GM12878 (cell line): ENCODE results near the gene TRIM8. TPM values are rescaled to one million over a fixed set of nuclear protein-coding genes. Genes with fewer than 3 reads are reported as not detected.

Experiments used
- ATAC-seq: fragments of 200-7000 bp; cut with Tn5 transposase; 3 replicates; pipeline ENCODE4 v1.9.1; 2020; ENCODE audit warnings: mild to moderate bottlenecking, moderate library complexity
- BruUV-seq: library from RNA; stranded (reverse); fragments of 400-500 nt; replicated peaks from 2 replicates; lab custom pipeline; 2021; lab: Mats Ljungman, UMichigan
- CTCF ChIA-PET: fragments of 300-600 bp; sonication (Branson Sonifier 250); formaldehyde crosslinking; extraction: SDS; loops from one replicate; lab custom pipeline; 2021; ENCODE audit warnings: inconsistent platforms; lab: Yijun Ruan, JAX
- POLR2A ChIA-PET: fragments of 350-600 bp; formaldehyde crosslinking; extraction: SDS; loops from one replicate; lab custom pipeline; 2021; ENCODE audit warnings: inconsistent platforms; lab: Charles Lee
- RAD21 ChIA-PET: fragments of 300-600 bp; sonication (Branson Sonifier 250); formaldehyde crosslinking; loops from one replicate; lab custom pipeline; 2023; ENCODE audit warnings: antibody characterized with exemption; ENCODE audit not compliant: unreplicated experiment; lab: Charles Lee
- SMC1A ChIA-PET: fragments of 300-600 bp; sonication (Branson Sonifier 250); formaldehyde crosslinking; loops from one replicate; lab custom pipeline; 2023; ENCODE audit not compliant: unreplicated experiment, uncharacterized antibody; lab: Charles Lee
- DNase-seq: peaks from one replicate; pipeline ENCODE4 v3.0.0-alpha.2; 2011; ENCODE audit warnings: low read depth, low spot score
- FAIRE-seq: peaks from 3 replicates; lab custom pipeline; 2011; peaks lifted over from hg19 to GRCh38; lab: Jason Lieb, UNC
- H2AFZ ChIP-seq: 2 replicates; pipeline ENCODE4 v1.6.0; 2011; ENCODE audit warnings: low read depth, low read length, control low read depth; ENCODE audit not compliant: control insufficient read depth
- H3K27ac ChIP-seq: 2 replicates; pipeline ENCODE4 v1.5.1; 2011; ENCODE audit warnings: control low read depth; ENCODE audit not compliant: control insufficient read depth, insufficient read depth
- H3K27me3 ChIP-seq, 2 experiments: replicated peaks in 1 of 2; 2 replicates each; pipeline versions ENCODE4 v1.6.0 to v1.6.1; 2011; ENCODE audit warnings: low read length in 1 of 2; ENCODE audit not compliant: control insufficient read depth in 2 of 2, insufficient read depth in 2 of 2
- H3K36me3 ChIP-seq, 2 experiments: 2 replicates each; pipeline ENCODE4 v1.5.1; 2011; ENCODE audit warnings: low read length in 1 of 2; ENCODE audit not compliant: control insufficient read depth in 2 of 2, insufficient read depth in 2 of 2
- H3K4me1 ChIP-seq: 2 replicates; pipeline ENCODE4 v1.6.1; 2011; ENCODE audit warnings: mild to moderate bottlenecking, low read length, moderate library complexity, mixed read lengths; ENCODE audit not compliant: control insufficient read depth, insufficient read depth
- H3K4me2 ChIP-seq: 2 replicates; pipeline ENCODE4 v1.6.0; 2011; ENCODE audit warnings: control low read depth; ENCODE audit not compliant: control insufficient read depth, insufficient read depth
- H3K4me3 ChIP-seq: fragments of 200-600 bp; sonication (generic); 2 replicates; pipeline ENCODE4 v1.5.1; 2016
- H3K79me2 ChIP-seq: 2 replicates; pipeline ENCODE4 v1.6.0; 2011; ENCODE audit warnings: low read length; ENCODE audit not compliant: control insufficient read depth, insufficient read depth
- H3K9ac ChIP-seq: 2 replicates; pipeline ENCODE4 v1.8.0; 2011; ENCODE audit warnings: low read length, control low read depth, mixed read lengths; ENCODE audit not compliant: control insufficient read depth, insufficient read depth
- H3K9me3 ChIP-seq: replicated peaks from 3 replicates; pipeline ENCODE4 v1.5.1; 2011; ENCODE audit warnings: mild to moderate bottlenecking, low read length; ENCODE audit not compliant: control insufficient read depth, insufficient read depth
- H4K20me1 ChIP-seq: 2 replicates; pipeline ENCODE4 v1.6.0; 2011; ENCODE audit not compliant: control insufficient read depth, insufficient read depth
- EGR1 ChIP-seq, 2 experiments: IDR thresholded peaks; 1 replicate in 1 of 2; 2 replicates in 1 of 2; pipeline ENCODE4 v1.6.1; 2011 to 2012; ENCODE audit warnings: low read depth in 2 of 2, low read length in 2 of 2, borderline replicate concordance in 1 of 2, mild to moderate bottlenecking in 1 of 2, moderate library complexity in 1 of 2
- ESRRA ChIP-seq: IDR thresholded peaks from 2 replicates; pipeline ENCODE4 v1.6.1; 2012; ENCODE audit warnings: mild to moderate bottlenecking, low read length, improper control_type of control experiment
- MAX ChIP-seq: IDR thresholded peaks from 2 replicates; pipeline ENCODE4 v1.6.1; 2012; ENCODE audit warnings: low read depth, low read length, improper control_type of control experiment
- MEF2B ChIP-seq: fragments of 450-650 bp; IDR thresholded peaks from 2 replicates; pipeline ENCODE4 v1.6.1; 2018; ENCODE audit warnings: mild to moderate bottlenecking, moderate library complexity; ENCODE audit not compliant: partially characterized antibody, poor library complexity, severe bottlenecking
- MYC ChIP-seq: IDR thresholded peaks from 2 replicates; pipeline ENCODE4 v1.6.1; 2011; ENCODE audit warnings: mild to moderate bottlenecking, low read length, moderate library complexity, inconsistent platforms; ENCODE audit not compliant: insufficient read depth, insufficient replicate concordance, insufficient read length, severe bottlenecking
- NR2C1 ChIP-seq: fragments of 450-650 bp; IDR thresholded peaks from 2 replicates; pipeline ENCODE4 v1.6.1; 2017; ENCODE audit warnings: antibody characterized with exemption, mild to moderate bottlenecking, moderate library complexity
- RFX5 ChIP-seq: IDR thresholded peaks from 2 replicates; pipeline ENCODE4 v1.6.1; 2011; ENCODE audit warnings: low read depth, low read length, improper control_type of control experiment
- SRF ChIP-seq, 2 experiments: IDR thresholded peaks; 2 replicates each; pipeline ENCODE4 v1.6.1; 2011; ENCODE audit warnings: low read depth in 2 of 2, low read length in 2 of 2, mild to moderate bottlenecking in 1 of 2, moderate library complexity in 1 of 2
- ZSCAN29 ChIP-seq: fragments of 450-650 bp; IDR thresholded peaks from 2 replicates; pipeline ENCODE4 v1.6.1; 2017; ENCODE audit warnings: mild to moderate bottlenecking, moderate library complexity
- WGBS: methylation state at CpG from one replicate; pipeline ENCODE4 v1.1.6; 2016; ENCODE audit warnings: low lambda C conversion rate; ENCODE audit not compliant: insufficient replicate concordance, insufficient coverage; ENCODE audit errors: missing lambda C conversion rate; 5-methylcytosine and 5-hydroxymethylcytosine counted together
- in situ Hi-C: fragments of 300-500 bp; cut with MboI; formaldehyde crosslinking; loops from 9 replicates; pipeline ENCODE4 v1.14.3; 2018; ENCODE audit warnings: mixed read lengths
- intact Hi-C: fragments of 100-400 bp; cut with micrococcal nuclease; formaldehyde crosslinking; loops from one replicate; pipeline ENCODE4 v1.14.2; 2022; ENCODE audit not compliant: unreplicated experiment
- polyA plus RNA-seq, 11 experiments: library from polyadenylated mRNA; depleted of rRNA in 4 of 11; unstranded in 6 of 11; stranded (reverse) in 5 of 11; fragments of >200 nt; fragmentation: Nextera tagmentation in 4 of 11; fragmentation: Illumina TruSeq in 1 of 11; extraction: Ambion mirVana in 4 of 11; extraction: Trizol in 1 of 11; gene quantifications; 1 replicate in 1 of 11; 2 replicates in 10 of 11; pipeline versions ENCODE4 v1.2.1 to v1.2.3, GENCODE V29; 2011 to 2016; ENCODE audit warnings: inconsistent platforms in 2 of 11, missing spikeins in 2 of 11, low read depth in 1 of 11
- total RNA-seq, 4 experiments: library from RNA; depleted of rRNA in 3 of 4; stranded (reverse); fragments of >200 nt in 3 of 4; fragmentation: Illumina TruSeq in 1 of 4; extraction: Trizol in 1 of 4; gene quantifications; 2 replicates each; pipeline versions ENCODE4 v1.2.1 to v1.2.3, GENCODE V29; 2013 to 2021
- TF ChIP-seq, protein P1 (sequence below): fragments of 450-650 bp; IDR thresholded peaks from 2 replicates; pipeline ENCODE4 v1.6.1; 2017; ENCODE audit warnings: mild to moderate bottlenecking, moderate library complexity

The TRIM8 gene
- total and polyA plus RNA-seq, 10 of the 15 experiments (the other 5 are each of a cell fraction or from before 2014, with no cell fraction given) = 7.9 to 53.2 (median 24.6) TPM

DNA sequence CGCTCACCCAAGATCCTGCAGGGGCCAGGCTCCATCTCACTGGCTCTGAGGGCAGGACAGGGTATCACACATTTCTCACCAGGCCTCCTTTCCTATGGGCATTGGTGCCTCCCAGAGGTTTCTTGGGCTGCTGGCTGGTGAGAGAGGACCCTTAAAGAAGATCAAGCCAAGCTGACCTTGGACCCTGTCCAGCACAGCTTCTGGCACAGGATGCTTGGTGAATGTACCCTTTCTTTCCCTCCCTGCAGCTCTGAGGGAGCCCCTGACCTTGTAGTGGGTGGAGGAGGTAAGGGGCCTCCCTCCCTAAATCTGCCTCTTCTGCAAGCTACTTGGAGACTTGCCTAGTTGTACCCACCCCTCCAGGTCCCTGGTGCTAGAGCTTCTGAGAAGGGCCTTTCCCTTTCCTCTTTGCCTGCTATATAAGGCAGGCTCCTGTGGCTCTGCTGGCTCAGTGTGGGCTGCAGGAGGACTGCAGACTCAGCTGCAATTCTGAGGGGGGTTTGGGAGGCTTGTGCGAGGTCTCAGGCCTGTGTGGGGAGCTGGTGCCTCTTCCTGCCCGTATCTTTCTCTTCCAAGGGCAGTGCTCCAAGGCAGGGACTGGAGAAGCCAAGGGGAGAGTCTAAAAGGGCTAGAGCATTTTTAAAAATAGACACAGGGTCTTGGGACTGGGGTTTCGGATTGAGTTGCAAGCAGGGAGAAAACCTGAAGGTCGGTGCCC is 11.7 kb upstream of the TRIM8 start:
- ChIA-PET POLR2A (interaction anchor here (0.9 kb wide), 1 partner anchor 16 kb away, joined by 3 read pairs; no protein-coding TSS in a partner anchor), SMC1A (interaction anchor here (0.9 to 1.1 kb wide), 3 partner anchors 10 to 41 kb away, joined by 3 to 4 read pairs (median 3); no protein-coding TSS in a partner anchor), RAD21 (interaction anchor here (0.7 to 1.1 kb wide), 5 partner anchors 14 to 49 kb away, joined by 3 read pairs; no protein-coding TSS in a partner anchor), CTCF (interaction anchor here (0.8 to 1.2 kb wide), 6 partner anchors 16 to 129 kb away, joined by 3 to 5 read pairs (median 3); partner anchors contain the start of gene SUFU)
- Histone ChIP-seq H4K20me1 (no peaks in the 10 kb centered on the region), H3K36me3 (no peaks in the 10 kb centered on the region; a peak in 1 of 4 replicates), H3K27me3 (no peaks in the 10 kb centered on the region), H3K4me2 (no peak overlapping the region), H3K27ac (no peak overlapping the region), H3K9ac (no peak overlapping the region), H2AFZ (no peak overlapping the region), H3K4me1 (no peaks in the 10 kb centered on the region), H3K4me3 (no peak overlapping the region), H3K79me2 (no peaks in the 10 kb centered on the region), H3K9me3 (no peaks in the 10 kb centered on the region)
- TF ChIP-seq SRF (IDR thresholded peaks at IDR 0.05; ENCODE audit: low read depth in 2 of 2, low read length in 2 of 2) (peak in 1 of 2 experiments; percentile 63; a peak in 1 of 4 replicates), ZSCAN29 (no peak)
- in situ Hi-C loops (no loop called here), intact Hi-C loops (no loop called here)
- WGBS = 56% methylated on average over 5 of the region's 5 CpGs
- ATAC-seq (peak; percentile 41), FAIRE-seq (peak; percentile 35), DNase-seq (no peak)
- no TSS peak for BruUV-seq

GRCh38 chr10:102633287-102633686 is 11.0 kb upstream of the TRIM8 start:
- WGBS = 1% methylated on average over 6 of the region's 6 CpGs
- DNase-seq (no peak), ATAC-seq (peak; percentile 56), FAIRE-seq (no peak)
- BruUV-seq = no TSS peak
- CTCF ChIA-PET = no interaction called here
- SMC1A ChIA-PET = interaction anchor here (1.0 kb wide), 1 partner anchor 24 kb away, joined by 3 read pairs; no protein-coding TSS in a partner anchor
- Histone ChIP-seq H3K4me3 (no peak overlapping the region), H3K27me3 (no peaks in the 10 kb centered on the region), H4K20me1 (no peaks in the 10 kb centered on the region), H3K79me2 (no peaks in the 10 kb centered on the region), H2AFZ (no peak overlapping the region), H3K9ac (no peak overlapping the region), H3K4me2 (no peak overlapping the region), H3K36me3 (no peaks in the 10 kb centered on the region; a peak in 1 of 4 replicates), H3K4me1 (no peaks in the 10 kb centered on the region), H3K27ac (no peak overlapping the region), H3K9me3 (no peaks in the 10 kb centered on the region)
- intact Hi-C loops = no loop called here
- RAD21 ChIA-PET = interaction anchor here (0.6 kb wide), 1 partner anchor 571 kb away, joined by 3 read pairs; no protein-coding TSS in a partner anchor
- in situ Hi-C loops = no loop called here
- POLR2A ChIA-PET = interaction anchor here (0.5 kb wide), 1 partner anchor 30 kb away, joined by 5 read pairs; no protein-coding TSS in a partner anchor
- no peak for TF ChIP-seq RFX5
- no peak for TF ChIP-seq ESRRA
- TF ChIP-seq MYC = no peak
- TF ChIP-seq, protein P1, sequence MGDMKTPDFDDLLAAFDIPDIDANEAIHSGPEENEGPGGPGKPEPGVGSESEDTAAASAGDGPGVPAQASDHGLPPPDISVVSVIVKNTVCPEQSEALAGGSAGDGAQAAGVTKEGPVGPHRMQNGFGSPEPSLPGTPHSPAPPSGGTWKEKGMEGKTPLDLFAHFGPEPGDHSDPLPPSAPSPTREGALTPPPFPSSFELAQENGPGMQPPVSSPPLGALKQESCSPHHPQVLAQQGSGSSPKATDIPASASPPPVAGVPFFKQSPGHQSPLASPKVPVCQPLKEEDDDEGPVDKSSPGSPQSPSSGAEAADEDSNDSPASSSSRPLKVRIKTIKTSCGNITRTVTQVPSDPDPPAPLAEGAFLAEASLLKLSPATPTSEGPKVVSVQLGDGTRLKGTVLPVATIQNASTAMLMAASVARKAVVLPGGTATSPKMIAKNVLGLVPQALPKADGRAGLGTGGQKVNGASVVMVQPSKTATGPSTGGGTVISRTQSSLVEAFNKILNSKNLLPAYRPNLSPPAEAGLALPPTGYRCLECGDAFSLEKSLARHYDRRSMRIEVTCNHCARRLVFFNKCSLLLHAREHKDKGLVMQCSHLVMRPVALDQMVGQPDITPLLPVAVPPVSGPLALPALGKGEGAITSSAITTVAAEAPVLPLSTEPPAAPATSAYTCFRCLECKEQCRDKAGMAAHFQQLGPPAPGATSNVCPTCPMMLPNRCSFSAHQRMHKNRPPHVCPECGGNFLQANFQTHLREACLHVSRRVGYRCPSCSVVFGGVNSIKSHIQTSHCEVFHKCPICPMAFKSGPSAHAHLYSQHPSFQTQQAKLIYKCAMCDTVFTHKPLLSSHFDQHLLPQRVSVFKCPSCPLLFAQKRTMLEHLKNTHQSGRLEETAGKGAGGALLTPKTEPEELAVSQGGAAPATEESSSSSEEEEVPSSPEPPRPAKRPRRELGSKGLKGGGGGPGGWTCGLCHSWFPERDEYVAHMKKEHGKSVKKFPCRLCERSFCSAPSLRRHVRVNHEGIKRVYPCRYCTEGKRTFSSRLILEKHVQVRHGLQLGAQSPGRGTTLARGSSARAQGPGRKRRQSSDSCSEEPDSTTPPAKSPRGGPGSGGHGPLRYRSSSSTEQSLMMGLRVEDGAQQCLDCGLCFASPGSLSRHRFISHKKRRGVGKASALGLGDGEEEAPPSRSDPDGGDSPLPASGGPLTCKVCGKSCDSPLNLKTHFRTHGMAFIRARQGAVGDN = no peak
- TF ChIP-seq NR2C1 = no peak
- TF ChIP-seq EGR1 (IDR thresholded peaks at IDR 0.05; ENCODE audit: borderline replicate concordance in 1 of 2, low read depth in 2 of 2, low read length in 2 of 2) = no peak
- no peak for TF ChIP-seq MAX
- no peak for TF ChIP-seq MEF2B
